HG03097 (cell line): Measurements from ENCODE around the gene ERC2.
"Not testable (repeated sequence)": the region's sequence is repeated elsewhere in the genome, so short reads cannot be mapped to it uniquely, and the experiment has no call there.

Experiments used
- ATAC-seq: cut with Tn5 transposase; IDR thresholded peaks from one replicate; pipeline ENCODE4 v1.9.1; 2021; ENCODE audit not compliant: unreplicated experiment, low FRiP score

ERC2 gene

GRCh38 chr3:56268616-56269383, 199.5 kb downstream of the ERC2 start:
- ATAC-seq: no peak

GRCh38 chr3:56261852-56262251, 206.4 kb downstream of the ERC2 start:
- not testable (repeated sequence) for ATAC-seq

DNA sequence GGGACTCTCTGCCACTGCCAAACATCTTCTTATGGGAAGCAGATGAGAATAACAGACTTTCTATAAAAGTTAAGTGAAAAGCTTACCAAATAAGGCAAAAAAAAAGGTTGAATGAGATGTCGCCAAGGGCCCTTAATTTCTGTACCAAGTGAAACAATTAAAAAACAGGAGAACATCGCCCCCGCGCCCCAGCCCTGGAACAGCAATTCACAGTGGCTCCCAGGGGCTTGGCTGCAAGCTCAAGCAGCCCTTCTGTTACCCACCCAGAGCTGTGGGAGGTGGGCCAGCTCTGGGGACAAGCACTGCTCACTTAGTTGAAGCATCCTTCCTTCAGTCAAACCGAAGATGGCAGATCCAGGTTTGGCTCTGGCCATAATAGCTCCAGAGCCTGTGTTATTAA, 208.0 kb downstream of the ERC2 start:
- ATAC-seq: no peak

- ATAC-seq: no peak
Observed at GRCh38 chr3:56257826-56258225, 210.4 kb downstream of the ERC2 start.

GRCh38 chr3:56254835-56255234, 213.4 kb downstream of the ERC2 start:
- ATAC-seq: no peak

DNA sequence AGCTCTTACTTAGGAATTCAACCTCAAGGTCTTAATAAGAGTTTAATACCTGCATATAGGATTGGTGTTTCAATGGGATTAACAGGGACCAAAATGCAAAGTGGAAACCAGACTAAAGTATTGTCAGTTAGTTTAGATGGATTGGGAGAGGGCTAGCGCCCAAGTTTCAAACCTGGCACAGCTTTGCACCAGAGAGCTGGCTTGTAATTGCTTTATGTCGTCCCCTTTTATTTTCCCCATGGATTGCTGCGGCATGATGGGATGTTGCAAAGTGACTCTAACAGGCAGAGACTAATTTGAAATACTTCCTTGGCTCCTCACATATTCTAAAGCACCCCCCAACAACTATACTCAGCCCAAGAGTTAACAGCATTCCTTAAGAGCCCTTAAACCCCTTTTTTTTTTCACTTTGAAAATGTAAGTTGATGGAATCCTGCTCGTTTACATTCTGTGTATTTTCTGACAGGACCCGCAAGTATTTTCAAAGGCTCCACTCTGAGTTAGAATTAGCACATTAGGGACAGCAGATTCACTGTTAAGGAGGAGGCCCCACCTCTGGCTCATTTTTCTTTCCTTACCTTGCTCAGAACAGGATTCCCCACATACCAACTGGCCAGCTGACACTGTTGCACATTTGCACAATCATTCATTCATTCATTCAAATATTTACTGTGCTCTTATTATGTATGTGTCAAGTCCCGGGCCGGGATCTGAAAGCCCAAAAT, 214.2 kb downstream of the ERC2 start:
- ATAC-seq: no peak

GRCh38 chr3:56251343-56251945, 216.8 kb downstream of the ERC2 start:
- ATAC-seq: no peak

DNA sequence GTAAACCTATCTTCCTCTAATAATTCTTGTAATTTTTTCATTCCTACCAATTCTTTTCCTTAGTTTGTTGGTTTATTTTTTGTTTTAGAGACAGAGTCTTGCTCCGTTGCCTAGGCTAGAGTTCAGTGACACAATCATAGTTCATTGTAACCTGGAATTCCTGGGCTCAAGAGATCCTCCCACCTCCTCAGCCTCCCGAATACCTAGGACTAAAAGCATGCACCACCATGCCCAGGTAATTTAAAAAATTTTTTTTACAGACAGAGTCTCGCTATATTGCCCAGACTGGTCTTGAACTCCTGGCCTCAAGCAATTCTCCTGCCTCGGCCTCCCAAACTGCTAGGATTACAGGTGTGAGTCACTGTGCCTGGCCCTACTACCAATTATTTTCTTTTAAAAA, 220.2 kb downstream of the ERC2 start:
- no peak for ATAC-seq

DNA sequence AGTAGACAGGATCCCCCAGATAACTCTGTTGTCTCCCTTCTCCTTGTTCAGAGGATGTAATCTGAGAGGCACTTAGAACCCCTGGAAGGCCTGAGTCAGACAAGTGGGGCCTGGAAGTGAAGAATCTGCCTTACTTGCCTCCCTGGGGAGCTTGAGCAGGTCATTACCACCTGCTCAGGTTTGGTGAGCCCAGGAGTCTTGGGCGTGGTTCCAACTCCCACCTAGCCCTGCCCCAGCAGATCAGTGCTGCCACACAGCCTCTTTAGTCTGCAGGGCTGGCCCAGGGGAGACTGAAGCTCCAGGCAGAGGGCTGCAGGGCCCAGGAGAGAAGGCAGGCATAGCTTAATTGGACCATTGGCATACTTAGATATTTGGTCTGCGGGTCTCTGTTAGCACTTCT, 230.0 kb downstream of the ERC2 start:
- no peak for ATAC-seq

GRCh38 chr3:56233742-56234141, 234.5 kb downstream of the ERC2 start:
- no peak for ATAC-seq

GRCh38 chr3:56229311-56229710, 239.0 kb downstream of the ERC2 start:
- ATAC-seq: no peak

DNA sequence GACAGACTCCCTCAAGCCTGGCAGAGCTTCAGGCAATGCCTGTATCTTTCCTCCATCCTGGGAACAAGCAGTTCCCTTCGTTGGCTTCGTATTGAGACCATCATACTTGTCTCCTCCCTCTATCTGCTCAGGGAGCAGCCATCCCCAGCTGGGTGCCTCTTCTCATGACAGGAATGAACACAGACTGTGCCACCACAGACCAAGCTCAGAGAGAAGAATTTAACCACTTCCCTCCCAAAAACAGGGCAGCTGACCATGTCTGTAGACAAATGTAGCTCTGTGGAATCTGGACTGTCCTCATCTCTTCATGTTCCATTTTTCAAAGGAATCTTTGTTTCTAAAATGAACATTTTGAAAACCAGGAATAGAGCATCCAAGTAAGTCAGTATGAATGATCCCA, 245.4 kb downstream of the ERC2 start:
- ATAC-seq: no peak

- no peak for ATAC-seq
Observed at GRCh38 chr3:56219894-56220805, 248.1 kb downstream of the ERC2 start.

GRCh38 chr3:56209982-56210751, 258.1 kb downstream of the ERC2 start:
- ATAC-seq: no peak

DNA sequence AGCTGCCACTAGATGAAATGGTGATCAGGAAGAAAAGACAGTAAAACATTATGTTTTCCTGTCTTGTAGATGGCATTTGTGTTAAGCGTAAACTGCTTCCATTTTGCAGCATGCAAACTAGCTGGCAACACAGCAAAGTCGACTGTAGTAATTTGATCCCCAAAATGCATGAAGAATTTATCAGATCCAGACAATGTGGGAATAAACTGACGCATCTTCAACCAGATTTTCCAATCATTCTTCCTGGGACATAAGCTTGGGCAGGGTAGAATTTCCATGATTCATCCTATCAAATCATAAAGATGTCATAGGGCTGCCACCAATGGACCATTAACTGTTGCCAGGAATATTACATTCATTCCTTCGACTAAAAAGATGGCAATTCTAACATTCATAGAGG, 260.3 kb downstream of the ERC2 start:
- no peak for ATAC-seq

DNA sequence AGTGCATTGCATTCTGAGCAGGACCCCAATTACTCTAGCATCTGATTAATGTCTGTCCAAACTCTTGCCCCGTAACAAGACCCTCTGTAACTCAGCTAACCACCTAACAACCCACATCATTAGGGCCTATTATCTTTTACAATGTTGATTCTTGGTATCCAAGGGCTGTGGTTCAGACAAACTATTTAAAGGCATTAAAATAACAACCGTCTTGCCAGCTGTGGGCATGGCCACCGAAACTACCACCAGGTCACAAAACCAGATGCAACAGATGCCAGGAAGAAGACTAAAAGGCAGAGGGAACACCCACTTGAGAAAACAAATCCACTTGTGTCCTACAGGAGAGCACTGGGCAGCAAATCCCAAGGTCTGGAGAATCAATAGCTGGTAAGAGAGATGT, 262.9 kb downstream of the ERC2 start:
- ATAC-seq: no peak

- no peak for ATAC-seq
Observed at GRCh38 chr3:56202997-56203396, 265.3 kb downstream of the ERC2 start.

DNA sequence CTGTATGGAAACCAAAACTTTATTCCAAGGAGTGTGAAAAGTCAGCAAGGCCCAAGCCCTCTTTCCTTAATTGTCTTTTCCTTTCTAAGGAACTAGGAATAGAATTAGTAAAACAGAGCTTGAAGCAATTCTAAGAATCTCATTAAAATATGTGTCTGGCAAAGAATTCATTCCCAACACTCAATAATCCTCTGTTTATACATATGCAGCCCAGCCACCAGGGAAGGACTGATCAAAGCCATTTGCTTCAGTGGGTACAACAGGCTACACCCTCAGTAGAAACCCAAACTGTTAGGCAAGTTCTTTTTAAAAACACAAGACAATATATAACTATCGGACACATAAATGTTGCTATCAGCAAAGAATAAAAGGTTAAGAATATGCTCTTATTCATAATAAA, 266.9 kb downstream of the ERC2 start:
- no peak for ATAC-seq

GRCh38 chr3:56200251-56200650, 268.0 kb downstream of the ERC2 start:
- ATAC-seq: no peak

DNA sequence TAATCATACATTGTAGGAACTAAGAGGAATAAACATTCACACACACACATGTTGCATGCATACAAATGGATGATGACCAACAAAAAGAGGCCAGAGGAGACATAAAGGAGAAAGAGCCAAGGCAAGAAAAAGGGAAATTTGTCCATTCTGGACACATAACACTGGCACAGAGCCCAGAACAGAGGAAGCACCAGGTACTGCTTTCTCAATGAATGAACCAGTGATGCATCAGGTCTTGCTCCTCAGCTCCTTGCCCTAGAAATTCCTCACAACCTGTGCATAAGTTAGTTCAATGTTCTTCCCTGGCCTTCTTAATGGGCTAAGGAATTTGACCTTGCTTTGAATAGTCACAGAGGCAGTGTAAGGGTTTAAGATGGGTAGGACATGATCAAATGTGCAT, 270.3 kb downstream of the ERC2 start:
- ATAC-seq: no peak
